CD14-positive monocyte (primary cell): ENCODE measurements around the gene PSMB5. TPM values are rescaled to one million over a fixed set of nuclear protein-coding genes. Genes with fewer than 3 reads are reported as not detected.

ENCODE experiments used
- DNase-seq, 3 donors: peaks; one replicate each; pipeline ENCODE4 v3.0.0-alpha.2; 2011 to 2022
- H2AFZ ChIP-seq: 2 replicates; pipeline ENCODE4 v1.6.0; 2012; ENCODE audit warnings: mild to moderate bottlenecking, low read depth, low read length, inconsistent platforms; ENCODE audit not compliant: insufficient read depth, poor library complexity, severe bottlenecking
- H3K27ac ChIP-seq, 2 donors: 1 replicate in 1 of 2; 2 replicates in 1 of 2; pipeline ENCODE4 v1.5.1; 2012 to 2013; ENCODE audit warnings: low read length in 2 of 2, control low read depth in 1 of 2, inconsistent platforms in 1 of 2, low read depth in 1 of 2, mild to moderate bottlenecking in 1 of 2
- H3K27me3 ChIP-seq, 2 donors: one replicate each; pipeline versions ENCODE4 v1.6.0 to v1.6.1; 2011 to 2013; ENCODE audit warnings: low read length in 2 of 2; ENCODE audit not compliant: control insufficient read depth in 2 of 2, insufficient read depth in 2 of 2
- H3K36me3 ChIP-seq, 2 donors: replicated peaks in 1 of 2; 1 replicate in 1 of 2; 2 replicates in 1 of 2; pipeline versions ENCODE4 v1.5.1 to v1.6.1; 2012 to 2013; ENCODE audit warnings: low read length in 2 of 2, control low read depth in 1 of 2, inconsistent platforms in 1 of 2, mild to moderate bottlenecking in 1 of 2; ENCODE audit not compliant: insufficient read depth in 2 of 2, control insufficient read depth in 1 of 2
- H3K4me1 ChIP-seq, 2 donors: 1 replicate in 1 of 2; 2 replicates in 1 of 2; pipeline versions ENCODE4 v1.5.1 to v1.6.1; 2012 to 2013; ENCODE audit warnings: low read length in 2 of 2, control low read depth in 1 of 2, inconsistent platforms in 1 of 2, mild to moderate bottlenecking in 1 of 2, moderate library complexity in 1 of 2; ENCODE audit not compliant: insufficient read depth in 2 of 2, control insufficient read depth in 1 of 2
- H3K4me2 ChIP-seq: replicated peaks from 2 replicates; pipeline ENCODE3; 2012; ENCODE audit warnings: low read length, moderate library complexity, mild to moderate bottlenecking; ENCODE audit not compliant: poor library complexity, severe bottlenecking; ENCODE audit errors: extremely low read depth
- H3K4me3 ChIP-seq, 3 experiments: fragments of 200-600 bp in 1 of 3; sonication (generic) in 1 of 3; replicated peaks in 1 of 3; 1 replicate in 2 of 3; 2 replicates in 1 of 3; pipeline ENCODE4 v1.5.1; 2011 to 2013; ENCODE audit warnings: low read length in 3 of 3, mild to moderate bottlenecking in 3 of 3, control low read depth in 2 of 3, low read depth in 2 of 3, inconsistent platforms in 1 of 3, moderate library complexity in 1 of 3
- H3K79me2 ChIP-seq: 2 replicates; pipeline ENCODE4 v1.6.0; 2012; ENCODE audit warnings: mild to moderate bottlenecking, control low read depth, inconsistent platforms, low read length, moderate library complexity; ENCODE audit not compliant: insufficient read depth
- H3K9ac ChIP-seq: 2 replicates; pipeline ENCODE4 v1.6.0; 2017; ENCODE audit warnings: low read length, mild to moderate bottlenecking; ENCODE audit not compliant: insufficient read depth, poor library complexity, severe bottlenecking
- H3K9me3 ChIP-seq, 2 donors: replicated peaks in 1 of 2; 1 replicate in 1 of 2; 2 replicates in 1 of 2; pipeline versions ENCODE4 v1.5.1 to v1.6.1; 2012 to 2013; ENCODE audit warnings: low read length in 2 of 2, control low read depth in 1 of 2; ENCODE audit not compliant: control insufficient read depth in 1 of 2, insufficient read depth in 1 of 2
- H4K20me1 ChIP-seq: 2 replicates; pipeline ENCODE4 v1.6.0; 2012; ENCODE audit warnings: mild to moderate bottlenecking, low read length, control low read depth, moderate library complexity; ENCODE audit not compliant: insufficient read depth
- H3K27ac Mint-ChIP-seq, 7 donors: one replicate each; pipeline ENCODE4 v1.8.0; 2020; ENCODE audit warnings: mild to moderate bottlenecking in 7 of 7, mixed read lengths in 7 of 7, moderate library complexity in 6 of 7, inconsistent platforms in 2 of 7
- H3K27me3 Mint-ChIP-seq, 3 donors: one replicate each; pipeline ENCODE4 v1.8.0; 2021 to 2022; ENCODE audit warnings: low read depth in 3 of 3, mild to moderate bottlenecking in 3 of 3, mixed read lengths in 3 of 3, moderate library complexity in 3 of 3, inconsistent platforms in 1 of 3
- H3K36me3 Mint-ChIP-seq, 2 donors: one replicate each; pipeline ENCODE4 v1.8.0; 2020; ENCODE audit warnings: mixed read lengths in 2 of 2, inconsistent platforms in 1 of 2, mild to moderate bottlenecking in 1 of 2
- H3K4me1 Mint-ChIP-seq: one replicate; pipeline ENCODE4 v1.8.0; 2020; ENCODE audit warnings: mild to moderate bottlenecking, mixed read lengths
- H3K4me3 Mint-ChIP-seq, 2 donors: one replicate each; pipeline ENCODE4 v1.8.0; 2020; ENCODE audit warnings: mild to moderate bottlenecking in 2 of 2, mixed read lengths in 2 of 2, moderate library complexity in 1 of 2
- H3K9me3 Mint-ChIP-seq, 7 donors: one replicate each; pipeline ENCODE4 v1.8.0; 2020 to 2022; ENCODE audit warnings: mixed read lengths in 7 of 7, mild to moderate bottlenecking in 6 of 7, moderate library complexity in 6 of 7, inconsistent platforms in 2 of 7
- WGBS: methylation state at CpG from one replicate; pipeline ENCODE4 v1.1.5; 2013; ENCODE audit warnings: missing lambda C conversion rate; ENCODE audit not compliant: insufficient coverage; 5-methylcytosine and 5-hydroxymethylcytosine counted together
- intact Hi-C, 2 donors: fragments of 100-400 bp; cut with micrococcal nuclease; formaldehyde crosslinking; loops; one replicate each; pipeline versions ENCODE4 v1.15.0 to v1.15.1; 2023
- polyA plus RNA-seq, 3 donors: library from polyadenylated mRNA; depleted of rRNA in 1 of 3; unstranded in 2 of 3; stranded (reverse) in 1 of 3; fragments of 300-500 nt in 2 of 3; fragments of >200 nt in 1 of 3; fragmentation: Illumina TruSeq in 2 of 3; gene quantifications; 1 replicate in 2 of 3; 2 replicates in 1 of 3; pipeline ENCODE4 v1.2.3, GENCODE V29; 2012 to 2021
- TF ChIP-seq, protein P1 (sequence below): fragments of 200-600 bp; IDR thresholded peaks from one replicate; pipeline ENCODE4 v1.8.0; 2022; ENCODE audit warnings: antibody characterized with exemption, mild to moderate bottlenecking

PSMB5 gene
- polyA plus RNA-seq, 3 donors: 16.8 to 61.8 (median 57.6) TPM

DNA sequence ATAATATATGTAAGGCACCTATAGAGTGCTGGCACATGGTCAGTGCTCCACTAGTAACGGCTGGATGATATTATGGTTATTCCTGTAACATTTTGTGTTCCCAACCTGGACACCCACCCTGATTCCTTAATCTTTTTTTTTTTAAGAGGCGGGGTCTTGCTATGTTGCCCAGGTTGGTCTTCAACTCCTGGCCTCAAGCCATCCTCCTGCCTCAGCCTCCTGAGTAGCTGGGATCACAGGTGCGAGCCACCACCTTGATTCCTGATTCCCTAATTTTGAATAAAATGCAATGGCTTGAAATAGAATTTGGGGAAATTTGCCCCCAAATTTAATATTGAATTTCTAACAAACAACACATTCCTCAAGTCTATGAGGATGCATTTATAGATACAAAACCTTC, 32.1 kb downstream of the PSMB5 start:
- Histone ChIP-seq H3K27ac (no peak overlapping the region), H3K27me3 (no peaks in the 10 kb centered on the region), H3K9me3 (no peaks in the 10 kb centered on the region), H3K4me1 (peaks cover 13 to 16% of the 10 kb centered on the region in 2 donors), H3K79me2 (peaks cover 5% of the 10 kb centered on the region), H3K9ac (no peak overlapping the region), H3K4me2 (no peak overlapping the region), H3K4me3 (no peak overlapping the region), H3K36me3 (peaks cover 3 to 11% of the 10 kb centered on the region in 2 donors), H2AFZ (no peak overlapping the region), H4K20me1 (no peaks in the 10 kb centered on the region)
- DNase-seq: no peak
- intact Hi-C loops: loop anchor here in 1 of 2 donors (10.0 kb wide), 1 partner anchor 1442 kb away; the partner anchor contains the start of gene SDR39U1
- Mint-ChIP-seq H3K36me3 (peaks cover 2 to 18% of the 10 kb centered on the region in 2 donors), H3K4me3 (no peak overlapping the region), H3K27ac (no peak overlapping the region), H3K27me3 (no peaks in the 10 kb centered on the region), H3K4me1 (peaks cover 9% of the 10 kb centered on the region), H3K9me3 (no peaks in the 10 kb centered on the region)
- TF ChIP-seq, protein P1, sequence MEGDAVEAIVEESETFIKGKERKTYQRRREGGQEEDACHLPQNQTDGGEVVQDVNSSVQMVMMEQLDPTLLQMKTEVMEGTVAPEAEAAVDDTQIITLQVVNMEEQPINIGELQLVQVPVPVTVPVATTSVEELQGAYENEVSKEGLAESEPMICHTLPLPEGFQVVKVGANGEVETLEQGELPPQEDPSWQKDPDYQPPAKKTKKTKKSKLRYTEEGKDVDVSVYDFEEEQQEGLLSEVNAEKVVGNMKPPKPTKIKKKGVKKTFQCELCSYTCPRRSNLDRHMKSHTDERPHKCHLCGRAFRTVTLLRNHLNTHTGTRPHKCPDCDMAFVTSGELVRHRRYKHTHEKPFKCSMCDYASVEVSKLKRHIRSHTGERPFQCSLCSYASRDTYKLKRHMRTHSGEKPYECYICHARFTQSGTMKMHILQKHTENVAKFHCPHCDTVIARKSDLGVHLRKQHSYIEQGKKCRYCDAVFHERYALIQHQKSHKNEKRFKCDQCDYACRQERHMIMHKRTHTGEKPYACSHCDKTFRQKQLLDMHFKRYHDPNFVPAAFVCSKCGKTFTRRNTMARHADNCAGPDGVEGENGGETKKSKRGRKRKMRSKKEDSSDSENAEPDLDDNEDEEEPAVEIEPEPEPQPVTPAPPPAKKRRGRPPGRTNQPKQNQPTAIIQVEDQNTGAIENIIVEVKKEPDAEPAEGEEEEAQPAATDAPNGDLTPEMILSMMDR: no peak
- WGBS: no CpG with 5 or more reads among the region's 3 CpGs

DNA sequence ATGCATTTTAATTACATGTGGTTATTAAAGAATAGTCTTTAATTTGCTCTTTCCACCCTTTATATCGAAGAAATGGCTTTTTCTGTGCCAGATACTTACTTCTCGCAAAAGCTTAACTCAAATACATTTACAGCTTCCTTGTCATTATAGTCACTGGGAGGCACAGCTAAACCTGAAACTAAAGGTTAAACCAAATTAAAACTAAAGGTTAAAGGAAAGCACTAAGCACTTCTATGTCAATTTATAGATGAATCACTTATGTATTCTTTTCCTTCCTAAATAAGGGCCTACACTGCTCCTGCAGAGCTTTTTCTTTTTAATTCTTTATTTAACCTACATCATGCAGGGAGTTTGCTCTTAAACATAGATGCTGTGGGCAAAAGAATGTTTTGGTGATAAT, 33.8 kb downstream of the PSMB5 start:
- intact Hi-C loops: loop anchor here in 1 of 2 donors (10.0 kb wide), 1 partner anchor 1444 kb away; the partner anchor contains the start of gene SDR39U1
- WGBS: 80% methylated on average over 1 of the region's 2 CpGs

More for the DNA sequence above, 33.8 kb downstream of the PSMB5 start:
- DNase-seq: no peak
- Mint-ChIP-seq H3K27me3 (no peaks in the 10 kb centered on the region), H3K9me3 (no peaks in the 10 kb centered on the region), H3K4me1 (peaks cover 2% of the 10 kb centered on the region), H3K36me3 (peaks cover 4 to 20% of the 10 kb centered on the region in 2 donors), H3K27ac (no peak overlapping the region), H3K4me3 (no peak overlapping the region)
- Histone ChIP-seq H3K27ac (no peak overlapping the region), H3K4me2 (no peak overlapping the region), H4K20me1 (no peaks in the 10 kb centered on the region), H3K9me3 (no peaks in the 10 kb centered on the region), H3K27me3 (no peaks in the 10 kb centered on the region), H3K4me1 (peaks cover under 1 to 1% of the 10 kb centered on the region in 2 donors), H3K36me3 (peaks cover 3 to 11% of the 10 kb centered on the region in 2 donors), H3K4me3 (no peak overlapping the region), H2AFZ (no peak overlapping the region), H3K79me2 (no peaks in the 10 kb centered on the region), H3K9ac (no peak overlapping the region)
- TF ChIP-seq, protein P1: no peak
